Esophagus squamous epithelium (tissue), 4 donors: ENCODE data around the gene ALS2.

ENCODE experiments used
- POLR2A ChIP-seq, 4 donors: fragments of 450-650 bp; IDR thresholded peaks; one replicate each; pipeline ENCODE4 v1.6.1; 2017; ENCODE audit warnings: antibody characterized with exemption in 4 of 4, mild to moderate bottlenecking in 4 of 4, moderate library complexity in 3 of 4
- TF ChIP-seq, protein P1 (sequence below), 6 experiments: fragments of 450-650 bp in 4 of 6; fragments of 200-600 bp in 2 of 6; sonication (generic) in 2 of 6; IDR thresholded peaks; one replicate each; pipeline ENCODE4 v1.5.1; 2016 to 2019; ENCODE audit warnings: antibody characterized with exemption in 6 of 6, mild to moderate bottlenecking in 4 of 6, moderate library complexity in 4 of 6

GRCh38 chr2:201707753-201708152, 73.0 kb downstream of the ALS2 start:
- TF ChIP-seq POLR2A (IDR thresholded peaks at IDR 0.05) = no peak
- TF ChIP-seq, protein P1, sequence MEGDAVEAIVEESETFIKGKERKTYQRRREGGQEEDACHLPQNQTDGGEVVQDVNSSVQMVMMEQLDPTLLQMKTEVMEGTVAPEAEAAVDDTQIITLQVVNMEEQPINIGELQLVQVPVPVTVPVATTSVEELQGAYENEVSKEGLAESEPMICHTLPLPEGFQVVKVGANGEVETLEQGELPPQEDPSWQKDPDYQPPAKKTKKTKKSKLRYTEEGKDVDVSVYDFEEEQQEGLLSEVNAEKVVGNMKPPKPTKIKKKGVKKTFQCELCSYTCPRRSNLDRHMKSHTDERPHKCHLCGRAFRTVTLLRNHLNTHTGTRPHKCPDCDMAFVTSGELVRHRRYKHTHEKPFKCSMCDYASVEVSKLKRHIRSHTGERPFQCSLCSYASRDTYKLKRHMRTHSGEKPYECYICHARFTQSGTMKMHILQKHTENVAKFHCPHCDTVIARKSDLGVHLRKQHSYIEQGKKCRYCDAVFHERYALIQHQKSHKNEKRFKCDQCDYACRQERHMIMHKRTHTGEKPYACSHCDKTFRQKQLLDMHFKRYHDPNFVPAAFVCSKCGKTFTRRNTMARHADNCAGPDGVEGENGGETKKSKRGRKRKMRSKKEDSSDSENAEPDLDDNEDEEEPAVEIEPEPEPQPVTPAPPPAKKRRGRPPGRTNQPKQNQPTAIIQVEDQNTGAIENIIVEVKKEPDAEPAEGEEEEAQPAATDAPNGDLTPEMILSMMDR (IDR thresholded peaks at IDR 0.05) = no peak
